GM15510 (cell line): ENCODE measurements around the gene TEX261.

Experiments
- POLR2A ChIP-seq: IDR thresholded peaks from 3 replicates; pipeline ENCODE4 v1.6.1; 2011; ENCODE audit warnings: borderline replicate concordance; ENCODE audit not compliant: insufficient read length; ENCODE audit errors: extremely low read depth

Gene TEX261

DNA sequence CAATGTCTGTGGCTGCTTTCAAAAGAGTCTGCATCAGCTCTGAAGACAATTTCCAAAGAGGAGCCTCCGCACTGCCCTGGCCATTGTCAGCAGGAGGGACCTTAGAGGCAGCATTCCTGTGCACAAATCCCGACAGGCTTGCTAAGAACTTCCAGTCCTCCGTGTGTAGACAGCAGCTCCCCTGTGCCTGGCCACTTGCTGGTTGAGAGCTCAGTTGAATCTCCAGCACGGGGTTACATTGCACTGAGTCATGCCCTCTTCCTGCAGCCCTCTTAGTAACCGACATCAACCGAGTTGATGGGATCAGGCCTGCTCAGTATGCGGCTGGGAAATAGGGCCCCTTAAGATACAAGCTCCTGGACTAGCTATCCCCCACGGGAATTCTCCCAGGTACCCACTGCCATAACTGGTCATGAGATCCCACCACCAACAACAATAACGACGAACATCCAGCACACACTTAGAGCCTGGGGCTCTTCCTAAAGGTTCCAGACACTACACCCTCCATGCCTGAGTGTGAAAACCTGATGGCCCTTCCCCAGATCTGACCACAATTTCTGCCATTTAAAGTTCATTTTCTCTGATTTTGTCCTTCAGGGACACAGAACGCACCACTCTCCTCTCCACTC lies 47.0 kb downstream of the TEX261 start:
- TF ChIP-seq POLR2A = no peak

DNA sequence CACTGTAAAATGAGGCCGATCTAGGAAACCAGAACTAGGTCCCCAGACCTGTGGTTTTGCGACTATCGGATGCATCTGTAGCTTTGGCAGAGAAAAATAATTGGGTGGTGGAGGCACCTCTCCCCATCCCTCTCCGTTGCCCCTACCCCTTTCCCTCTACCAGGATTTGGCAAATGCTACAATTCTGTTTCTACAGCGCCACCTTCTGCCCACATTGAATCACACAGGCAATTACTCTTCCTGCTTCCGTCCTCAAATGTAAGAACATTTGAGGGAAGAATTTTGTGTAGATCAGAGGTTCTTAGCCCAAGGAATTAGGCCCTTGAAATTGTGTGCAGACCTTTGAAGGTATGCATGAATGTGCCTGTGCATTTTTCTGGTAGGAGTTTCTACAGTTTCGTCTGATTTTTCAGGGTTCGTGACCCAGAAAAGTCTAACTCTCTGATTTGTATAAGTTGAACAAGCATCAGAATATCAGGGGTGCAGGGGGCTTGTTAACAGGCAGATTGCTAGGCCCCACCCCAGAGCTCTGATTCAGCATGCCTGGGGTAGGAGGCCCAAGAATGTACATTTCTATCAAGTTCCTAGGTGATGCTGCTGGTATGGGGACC lies 47.7 kb downstream of the TEX261 start:
- TF ChIP-seq POLR2A = no peak

DNA sequence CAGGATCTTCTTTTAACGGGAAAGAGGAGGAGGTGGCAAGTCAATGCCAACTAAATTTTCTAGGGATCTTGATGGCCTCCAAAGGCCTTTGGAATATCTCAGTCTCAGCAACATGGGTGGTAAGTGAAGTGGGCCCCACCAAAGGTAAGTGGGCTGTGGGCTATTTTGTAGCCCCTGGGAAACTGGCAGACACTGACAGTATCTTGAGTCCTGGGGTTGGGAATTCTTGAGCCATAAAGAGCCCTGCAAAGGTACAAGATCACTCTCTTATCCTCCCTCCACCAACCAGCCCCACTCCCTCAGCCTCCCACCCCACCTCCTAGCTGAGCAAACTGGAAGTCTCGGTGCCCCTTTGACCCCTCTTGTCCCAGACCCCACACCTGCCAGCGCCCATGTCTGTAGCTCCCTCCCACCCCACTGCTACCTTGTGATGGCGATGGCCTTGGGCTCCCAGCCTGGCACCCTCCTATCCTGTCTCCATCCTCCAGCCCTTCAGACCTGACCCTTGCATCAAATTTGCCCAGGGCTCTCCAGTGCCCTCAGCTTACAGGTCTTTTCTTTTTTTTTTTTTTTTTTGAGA lies 50.5 kb downstream of the TEX261 start:
- TF ChIP-seq POLR2A = no peak

DNA sequence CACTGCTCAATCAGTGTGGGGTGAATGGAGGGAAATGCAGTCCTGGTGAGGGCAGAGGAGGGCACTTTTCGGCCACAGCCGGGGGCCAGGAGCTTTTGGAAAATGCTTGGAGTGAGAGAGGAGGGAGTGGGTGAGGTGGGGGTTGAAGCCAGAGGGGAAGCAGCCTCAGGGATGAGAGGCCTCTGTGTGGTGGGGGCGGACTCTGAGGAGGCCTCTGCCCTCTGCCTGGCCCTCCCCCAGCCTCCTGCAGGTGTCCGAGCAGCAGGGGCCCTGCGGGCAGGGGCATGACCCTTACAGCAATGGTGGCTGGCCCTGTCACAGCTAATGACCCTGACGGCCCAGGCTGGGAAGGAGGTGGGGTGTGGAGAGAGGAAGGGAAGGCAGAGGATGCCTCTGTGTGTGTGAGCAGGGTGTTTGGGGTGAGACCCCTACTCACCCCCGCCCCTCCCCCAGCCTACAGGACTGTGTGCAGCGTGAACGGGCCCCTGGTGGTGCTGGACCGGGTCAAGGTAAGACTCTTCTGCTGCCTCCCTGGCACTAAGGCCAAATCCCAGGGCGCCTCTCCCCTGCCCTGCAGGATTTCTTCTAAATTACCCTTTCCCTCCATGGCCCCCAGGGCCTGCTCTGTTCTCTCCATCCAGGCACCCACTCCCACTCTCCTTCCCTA lies 51.3 kb downstream of the TEX261 start:
- no peak for TF ChIP-seq POLR2A

DNA sequence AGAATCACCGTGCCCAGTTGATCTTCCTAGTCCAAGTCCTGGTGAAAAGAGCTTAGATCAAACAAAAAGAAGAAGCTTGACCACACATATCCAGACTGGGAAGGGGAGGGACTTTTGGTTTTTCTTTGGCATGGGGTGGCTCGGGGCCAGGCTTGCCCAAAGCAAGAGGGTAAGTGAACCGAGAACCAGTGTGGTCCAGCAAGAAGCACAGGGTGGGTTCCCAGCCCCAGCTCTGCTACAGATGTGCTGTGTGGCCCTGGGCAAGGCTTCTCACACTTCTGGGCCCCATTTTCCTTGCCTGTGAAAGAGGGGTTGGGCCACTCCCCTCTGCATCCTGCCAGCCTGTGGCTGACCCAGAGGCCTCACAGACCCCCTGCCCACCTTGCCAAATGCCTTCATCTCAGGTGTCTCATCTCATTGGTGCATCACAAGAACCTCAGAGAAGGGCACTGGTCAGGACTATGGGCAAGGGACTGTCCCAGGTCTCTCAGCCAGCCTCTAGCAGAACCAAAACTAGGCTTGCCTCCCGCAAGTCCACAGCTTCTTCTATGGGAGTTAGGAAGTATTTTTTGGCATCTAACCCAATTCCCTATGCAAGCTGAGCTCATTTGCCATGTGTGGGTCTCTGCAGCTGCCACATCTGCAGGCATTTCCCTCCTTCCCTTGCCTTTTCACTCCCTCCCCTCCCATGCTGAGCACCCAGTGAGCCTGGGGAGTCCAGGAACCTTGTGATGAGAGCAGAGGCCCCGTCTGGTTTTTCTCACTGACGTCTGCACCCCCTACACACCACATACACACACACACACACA lies 52.1 kb downstream of the TEX261 start:
- TF ChIP-seq POLR2A = no peak

DNA sequence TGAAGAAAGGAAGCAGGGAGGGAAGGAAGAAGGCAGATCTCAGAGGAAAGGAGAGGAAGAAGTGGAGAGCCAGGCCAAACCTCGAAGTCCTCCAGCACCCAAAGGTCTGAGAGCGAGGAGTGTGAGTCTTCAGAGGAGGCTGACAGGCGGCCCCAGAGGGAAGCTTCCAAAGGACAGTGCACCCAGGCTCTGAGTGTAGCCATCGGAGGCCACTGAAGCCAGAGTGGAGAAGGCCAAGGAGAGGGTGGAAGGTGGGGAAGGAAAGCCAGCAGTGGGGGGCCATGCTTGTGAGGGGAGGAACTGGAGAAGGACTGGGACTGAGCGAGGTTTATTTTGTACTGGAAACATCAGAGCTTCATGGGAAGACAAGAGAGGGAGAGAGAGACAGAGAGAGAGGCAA lies 53.0 kb downstream of the TEX261 start:
- TF ChIP-seq POLR2A = no peak

DNA sequence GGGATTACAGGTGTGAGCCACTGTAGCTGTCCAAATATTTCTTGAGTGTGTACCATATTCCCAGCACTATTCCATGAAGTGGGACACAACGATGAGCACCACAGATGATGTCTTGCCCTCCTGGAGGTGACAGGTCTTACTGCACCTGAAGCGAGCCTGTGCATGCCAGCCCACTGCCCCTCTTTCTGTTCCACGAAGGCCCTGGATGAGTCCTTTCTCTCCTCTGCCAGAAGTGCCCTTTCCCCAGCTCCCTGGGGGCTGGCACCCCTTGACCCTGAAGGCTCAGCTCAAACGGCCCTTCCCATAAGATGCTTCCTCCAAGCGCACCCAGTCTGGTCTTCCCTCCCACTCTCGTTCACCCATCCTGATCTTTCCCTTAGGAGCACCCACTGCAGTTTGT lies 53.5 kb downstream of the TEX261 start:
- TF ChIP-seq POLR2A = no peak

DNA sequence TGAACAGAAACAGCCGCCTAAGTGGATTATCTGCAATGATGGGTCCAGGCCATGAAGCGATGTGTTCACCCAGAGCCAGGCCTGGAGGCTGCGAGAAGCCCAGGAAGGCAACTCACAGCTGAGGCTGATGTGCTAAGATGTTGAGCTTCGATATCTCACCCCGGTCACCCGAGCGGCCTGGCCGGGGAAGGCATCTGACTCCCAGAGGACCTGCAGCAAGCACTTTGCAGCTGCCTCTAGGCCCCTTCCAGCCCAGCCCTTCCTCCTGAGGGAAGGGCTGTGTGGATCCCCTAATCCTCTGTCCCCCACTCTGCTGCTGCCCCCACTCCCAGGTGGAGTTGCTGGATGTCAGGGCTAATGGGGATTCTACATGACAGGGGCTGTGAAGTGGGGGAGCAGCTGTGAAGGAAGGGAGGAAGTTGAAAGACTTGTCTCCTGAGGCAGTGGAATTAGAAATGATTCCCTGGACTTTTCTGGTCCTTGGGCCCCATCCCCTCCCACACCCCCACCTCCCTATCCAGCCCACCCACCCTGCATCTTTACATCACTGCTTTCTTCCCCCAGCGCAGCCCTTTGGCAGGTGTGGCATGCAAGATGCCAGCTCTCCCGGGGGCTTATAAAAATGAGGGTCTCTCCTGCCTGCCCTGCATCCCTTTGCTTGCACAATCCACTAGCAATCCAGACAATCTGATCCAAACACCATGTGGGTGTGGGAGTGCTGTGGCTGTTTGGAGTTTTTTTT lies 54.7 kb downstream of the TEX261 start:
- TF ChIP-seq POLR2A = no peak

DNA sequence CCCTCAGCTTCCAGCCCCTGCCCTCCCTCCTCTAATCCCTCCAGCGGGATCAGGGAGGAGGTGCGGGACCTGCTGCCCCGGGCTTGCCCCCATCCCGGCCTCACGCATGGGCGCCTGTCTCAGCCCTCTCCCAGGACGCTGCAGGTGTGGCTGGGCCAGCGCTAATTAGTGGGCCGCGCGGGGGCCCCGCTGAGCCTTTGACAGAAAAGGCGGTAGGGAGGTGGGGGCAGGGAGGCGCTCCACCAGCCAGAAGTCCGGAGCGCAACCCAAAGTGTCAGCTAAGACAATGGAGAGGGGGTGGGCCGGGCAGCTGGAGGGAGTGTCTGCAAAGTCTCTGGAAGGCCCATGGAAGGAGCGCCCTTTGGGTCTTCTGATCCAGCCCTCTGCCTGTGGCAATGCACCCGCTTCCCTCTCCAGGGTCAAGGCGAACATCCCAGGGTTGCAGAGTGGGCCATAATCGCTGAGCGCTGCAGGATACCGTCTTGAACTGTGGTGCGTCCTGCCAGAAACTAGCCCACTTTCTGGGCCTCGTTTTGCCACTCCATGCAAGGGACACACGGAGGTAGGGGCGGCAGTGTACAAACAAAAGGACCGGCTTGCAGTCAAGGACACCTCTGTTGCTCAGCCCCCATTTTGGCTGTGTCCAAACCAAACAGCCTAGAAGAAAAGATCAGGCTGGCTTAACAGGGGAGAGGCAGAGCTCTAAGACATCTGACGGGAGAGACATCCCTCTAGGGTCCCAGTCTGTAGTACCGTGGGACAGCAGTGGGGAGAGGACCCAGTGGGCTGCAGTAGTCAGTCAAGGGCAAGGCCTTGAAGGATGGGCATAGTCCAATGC lies 55.5 kb downstream of the TEX261 start:
- TF ChIP-seq POLR2A = no peak

DNA sequence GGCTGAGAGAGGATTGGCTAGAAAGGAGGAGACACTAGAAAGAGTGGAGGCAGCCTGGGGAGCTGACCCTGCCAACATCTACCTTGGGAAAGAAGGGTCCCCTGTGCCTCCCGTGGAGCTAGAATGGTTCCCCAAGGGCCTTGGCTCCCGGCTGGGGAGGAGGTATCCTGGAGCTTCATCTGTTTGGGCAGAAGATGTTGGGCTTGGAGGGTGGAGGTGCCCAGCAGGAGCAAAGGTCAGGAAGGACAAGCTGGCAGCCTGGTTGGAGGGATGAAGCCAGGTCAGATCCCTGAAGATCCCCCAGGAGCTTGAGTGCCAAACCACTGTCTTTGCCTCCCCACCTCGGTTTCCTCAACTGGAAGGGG lies 56.1 kb downstream of the TEX261 start:
- TF ChIP-seq POLR2A = no peak

DNA sequence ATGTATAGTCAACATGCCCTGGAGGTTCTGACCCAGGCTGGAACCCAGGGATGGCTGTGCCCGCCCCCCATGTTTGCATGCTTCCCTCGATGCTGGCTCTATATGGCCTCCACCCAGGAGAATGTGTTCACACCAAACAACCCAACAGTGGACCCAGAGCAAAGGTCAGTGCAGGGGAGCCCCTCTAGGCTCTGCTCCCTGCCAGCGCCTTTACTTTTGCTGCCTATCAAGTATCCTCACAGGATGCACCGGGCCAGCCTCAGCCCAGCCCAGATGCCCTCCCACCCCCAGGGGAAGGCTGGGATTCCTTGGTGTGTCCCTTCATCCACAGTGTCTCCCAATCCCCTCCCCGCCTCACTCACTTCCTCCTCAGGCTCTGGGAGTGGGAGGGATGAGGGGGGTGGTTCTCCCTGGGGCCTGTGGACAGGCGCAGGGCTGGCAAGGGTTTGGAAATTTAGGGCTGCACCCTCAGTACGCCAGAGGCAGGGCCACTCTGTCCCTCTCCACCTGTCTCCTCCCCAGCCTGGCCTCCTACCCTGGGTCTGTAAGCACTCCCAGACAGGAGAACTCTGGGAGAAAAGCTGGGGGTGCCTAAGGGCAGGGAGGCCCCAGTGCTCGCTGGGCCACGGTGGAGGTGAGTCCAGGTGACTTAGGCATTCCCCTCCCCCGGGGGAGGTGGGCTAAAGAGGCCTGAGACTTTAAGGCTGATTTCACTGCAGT lies 56.6 kb downstream of the TEX261 start:
- TF ChIP-seq POLR2A = no peak

DNA sequence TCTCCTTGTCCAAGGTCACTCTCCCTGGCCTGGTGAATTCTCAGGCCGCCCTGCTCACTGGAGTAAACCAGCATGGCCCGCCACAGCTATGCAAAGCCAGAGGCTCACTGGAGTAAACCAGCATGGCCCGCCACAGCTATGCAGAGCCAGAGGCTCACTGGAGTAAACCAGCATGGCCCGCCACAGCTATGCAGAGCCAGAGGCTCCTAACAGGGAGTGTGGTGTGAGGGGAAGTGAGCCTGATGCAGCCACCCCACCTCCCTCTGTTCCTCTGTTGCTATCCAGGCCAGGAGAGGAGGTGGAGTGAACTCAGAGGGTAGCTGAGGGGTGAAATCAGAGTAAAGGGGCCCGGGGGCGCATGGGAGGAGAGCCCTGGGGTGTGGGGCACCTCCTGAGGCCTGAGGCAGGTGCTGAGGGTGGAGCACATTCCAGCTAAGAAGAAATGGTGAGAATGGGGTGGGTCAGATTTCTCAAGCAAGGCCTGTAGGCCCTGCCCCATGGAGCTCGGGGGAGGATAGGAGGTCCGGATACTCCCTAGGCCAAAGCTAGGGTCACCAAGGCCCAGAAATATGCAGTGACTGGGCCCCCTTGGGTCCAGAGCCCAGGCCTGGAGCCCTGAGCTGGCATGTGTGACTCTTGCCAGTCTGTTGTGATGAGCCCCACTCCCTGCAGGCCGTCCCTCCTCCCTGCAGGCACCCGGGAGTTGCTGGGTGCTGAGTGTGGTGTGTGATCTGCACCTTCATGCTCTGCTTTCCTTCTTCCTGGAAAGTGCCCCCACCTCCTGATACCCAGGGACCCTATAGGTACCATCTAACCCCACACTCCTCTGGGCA lies 57.5 kb downstream of the TEX261 start:
- TF ChIP-seq POLR2A = no peak
